Measurements from ENCODE around the gene CCDC88C.

- TF ChIP-seq CTCF (IDR thresholded peaks at IDR 0.05) (no peak), EP300 (IDR thresholded peaks at IDR 0.05) (no peak)
These were observed 19.5 kb downstream of the CCDC88C start for GRCh38 chr14:91397965-91398591.
